ENCODE measurements around the gene FAM114A1.
A peak's percentile ranks its signal among the peaks of the same experiment; 100 is the strongest.

DNA sequence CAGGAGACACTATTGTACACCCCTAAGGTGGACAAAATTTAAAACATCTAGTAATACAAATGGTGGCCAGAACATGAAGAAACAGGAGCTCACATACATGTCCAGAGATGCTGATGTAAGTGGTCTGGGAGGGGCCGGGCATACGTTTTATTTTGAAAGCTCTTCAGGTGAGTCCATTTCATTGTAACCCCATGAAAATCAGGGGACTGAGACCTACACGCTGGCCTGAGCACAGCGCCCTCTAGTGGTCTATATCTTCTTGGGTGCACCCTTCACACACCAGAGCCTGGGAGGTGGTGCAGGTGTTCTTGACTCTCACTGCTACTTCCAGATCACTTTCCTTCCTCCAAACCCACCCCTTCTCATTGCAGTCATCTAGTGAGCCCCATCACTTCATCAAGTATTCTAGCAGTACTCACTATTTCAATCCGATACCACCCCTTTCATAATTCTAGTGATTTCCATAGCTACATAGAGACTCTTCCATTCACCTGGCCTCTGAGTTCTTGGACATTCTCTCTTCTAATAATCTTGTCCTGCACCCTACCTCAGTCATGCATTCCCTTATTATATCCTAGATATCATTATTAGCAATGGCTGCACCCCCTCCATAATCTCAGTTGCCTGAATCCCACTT, 6.7 kb upstream of the FAM114A1 start:
- TF ChIP-seq, protein P1, sequence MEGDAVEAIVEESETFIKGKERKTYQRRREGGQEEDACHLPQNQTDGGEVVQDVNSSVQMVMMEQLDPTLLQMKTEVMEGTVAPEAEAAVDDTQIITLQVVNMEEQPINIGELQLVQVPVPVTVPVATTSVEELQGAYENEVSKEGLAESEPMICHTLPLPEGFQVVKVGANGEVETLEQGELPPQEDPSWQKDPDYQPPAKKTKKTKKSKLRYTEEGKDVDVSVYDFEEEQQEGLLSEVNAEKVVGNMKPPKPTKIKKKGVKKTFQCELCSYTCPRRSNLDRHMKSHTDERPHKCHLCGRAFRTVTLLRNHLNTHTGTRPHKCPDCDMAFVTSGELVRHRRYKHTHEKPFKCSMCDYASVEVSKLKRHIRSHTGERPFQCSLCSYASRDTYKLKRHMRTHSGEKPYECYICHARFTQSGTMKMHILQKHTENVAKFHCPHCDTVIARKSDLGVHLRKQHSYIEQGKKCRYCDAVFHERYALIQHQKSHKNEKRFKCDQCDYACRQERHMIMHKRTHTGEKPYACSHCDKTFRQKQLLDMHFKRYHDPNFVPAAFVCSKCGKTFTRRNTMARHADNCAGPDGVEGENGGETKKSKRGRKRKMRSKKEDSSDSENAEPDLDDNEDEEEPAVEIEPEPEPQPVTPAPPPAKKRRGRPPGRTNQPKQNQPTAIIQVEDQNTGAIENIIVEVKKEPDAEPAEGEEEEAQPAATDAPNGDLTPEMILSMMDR (IDR thresholded peaks at IDR 0.05): peak in 2 of 3 experiments; percentile 37 to 84
- no peak for TF ChIP-seq POLR2A (IDR thresholded peaks at IDR 0.05)

Measured in testis (tissue), 2 donors.